Measurements from ENCODE around the gene TMEM270.

The TMEM270 gene

DNA sequence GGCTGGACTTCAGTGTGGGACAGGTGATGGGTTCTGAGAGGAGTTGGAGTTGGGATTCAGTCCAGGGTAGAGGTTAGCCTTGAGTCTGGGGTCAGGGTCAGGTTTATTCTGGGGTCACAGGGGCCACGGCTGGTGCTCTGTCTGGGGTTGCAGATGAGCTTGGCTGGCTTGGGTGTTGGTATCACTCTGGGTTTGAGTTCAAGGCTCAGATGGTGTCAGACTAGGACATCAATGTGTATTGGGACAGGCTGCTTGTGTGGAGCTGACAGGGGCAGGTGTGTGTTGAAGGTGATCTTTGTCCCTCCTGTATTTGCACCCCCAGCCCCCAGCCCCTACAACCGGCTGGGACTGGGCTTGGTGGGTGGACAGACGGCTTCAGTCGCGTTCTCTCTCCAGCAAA, 26.8 kb downstream of the TMEM270 start:
- DNase-seq (ENCODE audit: low spot score): no peak

GRCh38 chr7:73888959-73889358, 28.0 kb downstream of the TMEM270 start:
- DNase-seq (ENCODE audit: low spot score): no peak

GRCh38 chr7:73890555-73891147, 29.7 kb downstream of the TMEM270 start:
- no peak for DNase-seq (ENCODE audit: low spot score)

- DNase-seq (ENCODE audit: low spot score): no peak
Observed at GRCh38 chr7:73891178-73891885, 30.4 kb downstream of the TMEM270 start.

DNA sequence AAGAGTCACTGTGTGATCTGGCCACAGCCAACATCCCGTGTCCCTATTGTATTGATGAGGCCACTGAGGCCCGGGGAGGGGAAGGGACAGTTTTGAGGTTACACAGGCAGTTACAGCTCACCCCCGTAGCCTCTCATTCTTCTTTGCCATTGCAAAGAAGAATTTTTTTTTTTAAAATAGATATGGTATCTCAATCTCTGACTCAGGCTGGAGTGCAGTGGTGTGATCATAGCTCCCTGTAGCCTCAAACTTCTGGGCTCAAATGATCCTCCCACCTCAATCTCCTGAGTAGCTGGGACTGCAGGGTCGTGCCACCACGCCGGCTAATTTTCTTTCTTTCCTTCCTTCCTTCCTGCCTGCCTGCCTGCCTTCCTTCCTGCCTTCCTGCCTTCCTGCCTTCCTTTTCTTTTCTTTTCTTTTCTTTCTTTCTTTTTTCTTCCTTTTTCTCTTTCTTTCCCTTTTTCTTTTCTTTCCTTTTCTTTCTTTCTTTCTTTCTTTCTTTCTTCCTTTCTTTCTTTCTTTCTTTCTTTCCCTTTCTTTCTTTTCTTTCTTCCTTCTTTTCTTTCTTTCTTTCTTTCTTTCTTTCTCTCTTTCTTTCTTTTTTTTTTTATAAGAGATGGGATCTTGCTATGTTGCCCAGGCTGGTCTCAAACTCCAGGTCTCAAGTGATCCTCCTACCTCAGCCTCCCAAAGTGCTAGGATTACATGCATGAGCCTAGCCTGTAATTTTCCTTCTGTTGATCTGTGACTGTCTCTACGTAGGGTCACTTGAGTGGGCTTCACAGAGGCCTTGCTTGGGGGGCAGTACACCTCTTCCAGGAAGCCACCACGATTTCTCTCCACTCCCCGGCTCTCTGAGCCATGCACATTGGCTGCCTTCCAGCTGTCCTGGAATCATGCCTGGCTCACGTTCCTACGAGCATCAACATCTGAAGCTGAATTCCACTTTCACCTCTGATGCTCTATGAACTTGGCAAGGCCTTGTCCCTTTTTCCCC, 31.3 kb downstream of the TMEM270 start:
- no peak for DNase-seq (ENCODE audit: low spot score)

DNA sequence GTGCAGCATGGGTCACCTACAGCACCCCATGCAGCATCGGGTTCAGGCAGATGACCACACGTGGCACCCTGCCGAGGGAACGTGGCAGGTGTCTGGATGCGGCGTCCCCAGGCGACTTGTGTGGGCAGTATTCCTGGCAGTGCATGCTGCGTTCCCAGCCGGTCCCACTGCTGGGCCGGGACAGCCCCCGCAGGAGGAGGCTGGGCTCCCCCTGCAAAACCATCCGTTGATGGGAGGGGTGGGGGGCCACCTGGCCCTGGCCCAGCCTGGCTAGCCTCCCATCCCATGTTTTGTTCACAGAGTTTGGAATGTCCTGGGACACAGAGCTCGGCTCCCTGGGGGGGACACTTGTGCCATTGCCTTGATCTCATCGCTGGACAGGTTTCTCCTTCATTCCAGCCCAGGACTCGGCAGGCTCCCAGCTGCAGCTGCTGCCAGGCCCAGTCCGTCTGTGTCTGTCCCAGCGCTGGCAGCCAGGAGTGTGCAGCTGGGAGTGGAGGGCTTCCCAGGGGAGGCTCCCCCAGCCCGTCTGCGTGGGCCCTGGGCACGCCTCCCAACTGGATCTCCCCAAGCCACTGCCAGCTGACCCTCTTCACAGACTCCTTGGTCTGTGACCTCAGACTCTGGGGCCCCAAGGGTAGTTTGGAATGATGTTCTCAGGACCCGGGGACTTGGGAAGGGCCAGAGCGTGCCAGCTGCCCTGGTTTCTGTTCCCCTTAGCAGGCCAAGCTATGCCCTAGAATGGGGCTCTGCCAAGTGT, 32.6 kb downstream of the TMEM270 start:
- no peak for DNase-seq (ENCODE audit: low spot score)

DNA sequence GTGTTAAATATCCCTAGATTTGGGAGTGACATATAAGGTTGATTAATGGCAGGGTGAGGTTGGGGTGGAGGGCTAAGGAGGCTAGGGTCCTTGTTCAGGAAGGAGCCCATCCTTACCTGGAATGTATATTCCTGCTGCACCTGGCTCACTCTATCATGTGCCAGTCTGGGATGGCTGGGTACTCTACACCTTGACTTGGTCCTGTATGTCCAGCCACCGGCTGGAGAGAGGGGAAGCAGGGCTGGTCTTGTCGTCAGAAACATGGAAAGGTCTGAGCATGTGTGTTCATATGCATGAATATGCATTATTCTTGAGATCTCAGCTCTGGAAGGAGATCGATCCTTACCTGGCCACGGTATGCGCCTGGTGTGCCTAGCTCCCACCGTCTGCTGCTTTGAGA, 33.2 kb downstream of the TMEM270 start:
- DNase-seq (ENCODE audit: low spot score): no peak

- DNase-seq (ENCODE audit: low spot score): no peak
Observed at GRCh38 chr7:73894733-73895551, 34.0 kb downstream of the TMEM270 start.

DNA sequence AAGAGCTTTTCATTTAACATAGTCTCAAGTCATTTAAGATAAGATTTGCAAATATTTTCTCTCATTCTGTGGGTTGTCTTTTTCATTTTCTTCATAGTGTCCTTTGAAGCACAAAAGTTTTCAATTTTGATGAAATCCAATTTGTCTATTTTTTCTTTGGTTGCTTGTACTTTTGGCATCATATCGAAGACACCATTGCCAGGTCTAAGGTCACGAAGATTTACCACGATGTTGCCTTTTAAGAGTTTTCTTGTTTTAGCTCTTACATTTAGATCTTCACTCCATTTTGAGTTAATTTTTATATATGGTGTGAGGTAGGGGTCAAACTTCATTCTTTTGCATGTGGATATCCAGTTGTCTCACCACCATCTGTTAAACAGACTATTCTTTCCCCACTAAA, 34.7 kb downstream of the TMEM270 start:
- DNase-seq (ENCODE audit: low spot score): no peak

- no peak for DNase-seq (ENCODE audit: low spot score)
Observed at GRCh38 chr7:73896454-73896853, 35.5 kb downstream of the TMEM270 start.

DNA sequence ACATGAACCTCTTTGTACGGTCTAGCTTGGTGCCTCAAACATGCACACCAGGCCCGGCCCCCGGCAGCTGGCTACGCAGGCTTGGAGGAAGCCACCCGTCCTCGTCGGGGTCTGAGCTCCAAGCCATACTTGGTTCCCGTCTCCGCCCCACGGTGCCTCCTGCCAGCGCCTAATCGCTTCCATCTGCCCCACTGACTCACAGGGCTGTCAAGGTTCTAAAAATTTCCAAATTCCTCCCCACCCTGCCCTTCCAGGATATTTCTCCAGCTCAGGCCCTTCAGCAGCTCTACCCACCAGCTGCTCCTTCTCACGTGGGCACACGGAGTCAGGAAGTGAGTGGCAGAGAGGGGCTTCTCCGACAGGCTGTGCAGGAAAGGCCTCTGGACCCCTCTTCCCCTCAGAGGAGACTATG, 38.8 kb downstream of the TMEM270 start:
- no peak for DNase-seq (ENCODE audit: low spot score)

- no peak for DNase-seq (ENCODE audit: low spot score)
Observed at GRCh38 chr7:73900286-73900685, 39.3 kb downstream of the TMEM270 start.

- no peak for DNase-seq (ENCODE audit: low spot score)
Observed at GRCh38 chr7:73901231-73901822, 40.4 kb downstream of the TMEM270 start.

DNA sequence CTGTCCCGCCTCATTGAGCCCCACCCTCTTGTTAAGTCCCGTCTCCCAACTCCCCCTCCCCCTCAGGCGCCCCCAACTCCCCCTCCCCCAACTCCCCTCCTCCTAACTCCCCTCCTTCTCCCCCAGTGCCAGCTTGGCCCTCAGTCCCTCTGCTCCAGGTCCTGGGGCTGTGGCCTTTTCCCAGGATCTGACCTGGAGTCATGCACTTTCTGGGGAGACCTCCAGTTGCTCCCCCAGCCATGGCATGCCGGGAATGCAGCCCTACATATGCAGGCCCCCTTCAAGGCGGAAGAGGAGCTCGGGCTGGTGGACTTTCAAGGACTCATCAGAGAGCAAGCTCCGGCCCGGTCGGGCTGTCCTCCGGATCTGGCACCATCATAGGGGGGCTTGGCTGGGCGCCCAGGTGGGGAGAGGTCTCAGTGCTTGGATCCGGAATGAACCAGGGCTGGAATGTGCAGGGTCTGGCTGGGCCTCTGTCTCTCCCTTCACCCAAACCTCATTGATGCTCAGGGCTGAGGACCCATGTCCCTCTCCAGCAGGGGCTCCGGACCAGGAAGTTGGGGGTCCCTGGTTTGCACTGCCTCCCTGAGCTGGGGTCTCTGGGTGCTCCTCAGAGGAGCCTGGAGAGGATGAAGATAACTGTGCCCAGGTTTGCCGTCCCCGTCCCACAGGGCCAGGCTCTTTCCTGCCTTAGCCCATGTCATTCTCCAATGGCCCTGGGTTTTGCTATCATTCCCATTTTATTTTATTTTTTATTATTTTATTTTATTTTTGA, 41.1 kb downstream of the TMEM270 start:
- no peak for DNase-seq (ENCODE audit: low spot score)

DNA sequence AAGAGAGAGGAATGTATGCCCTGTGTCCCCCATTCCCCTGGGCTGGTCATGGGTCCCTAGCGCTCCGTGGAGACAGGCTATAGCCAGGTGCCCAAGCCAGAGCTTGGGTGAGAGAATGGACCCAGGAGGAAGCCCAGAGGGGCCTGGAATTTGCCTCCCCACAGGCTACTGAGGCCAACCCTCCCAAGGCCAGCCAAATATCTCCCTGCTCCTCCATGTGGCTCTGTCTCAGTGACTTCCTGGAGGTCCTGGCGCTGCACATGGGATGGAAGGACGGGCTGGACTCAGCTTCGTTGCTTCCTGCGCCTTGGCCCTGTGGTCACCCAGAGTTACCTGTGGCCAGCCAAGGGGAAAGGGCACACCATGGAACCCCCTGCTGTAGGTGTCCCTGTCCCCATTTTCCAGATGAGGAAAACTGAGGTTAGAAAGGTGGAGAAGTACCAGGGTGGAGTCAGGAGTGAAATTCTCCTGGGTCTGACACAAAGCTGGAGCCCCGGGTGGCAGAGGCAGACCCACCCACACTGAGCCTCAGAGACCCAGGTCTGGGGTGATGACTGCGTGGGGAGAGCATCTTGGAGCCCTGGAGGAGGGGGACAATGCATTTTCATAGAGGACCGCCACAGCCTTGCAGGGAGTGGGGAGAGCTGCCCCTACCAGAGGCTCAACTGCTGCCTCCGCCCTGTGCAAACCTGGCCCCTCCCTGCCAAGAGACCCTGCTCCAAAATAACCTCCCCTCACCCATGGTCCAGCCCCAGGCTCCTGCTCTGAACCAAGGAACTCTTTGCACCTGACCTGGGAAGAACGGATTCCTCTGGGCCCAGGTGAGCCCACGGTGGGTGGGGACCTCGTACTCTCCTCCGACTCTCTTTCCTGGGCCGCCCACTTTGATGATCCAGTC, 42.6 kb downstream of the TMEM270 start:
- no peak for DNase-seq (ENCODE audit: low spot score)

GRCh38 chr7:73904219-73905137, 43.5 kb downstream of the TMEM270 start:
- no peak for DNase-seq (ENCODE audit: low spot score)

DNA sequence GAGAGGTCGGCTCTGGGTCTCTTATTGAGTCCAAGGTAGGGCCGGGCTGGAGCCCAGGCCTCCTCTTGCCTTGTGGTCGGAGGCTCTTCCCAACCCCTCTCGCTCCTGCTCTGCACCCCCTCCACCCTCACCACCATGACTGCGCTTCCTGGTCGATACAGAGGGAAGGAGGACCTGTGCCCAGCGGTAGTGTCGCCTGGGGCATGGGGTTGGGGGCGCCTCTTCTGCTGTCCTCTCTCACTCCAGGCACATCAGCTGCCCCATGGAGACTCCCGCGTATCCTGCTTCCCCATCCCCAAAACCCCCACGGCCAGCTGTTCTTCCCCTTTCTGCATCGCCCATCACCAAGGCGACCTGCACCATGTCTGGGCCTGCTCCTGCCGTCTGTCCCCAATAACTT, 44.4 kb downstream of the TMEM270 start:
- no peak for DNase-seq (ENCODE audit: low spot score)

DNA sequence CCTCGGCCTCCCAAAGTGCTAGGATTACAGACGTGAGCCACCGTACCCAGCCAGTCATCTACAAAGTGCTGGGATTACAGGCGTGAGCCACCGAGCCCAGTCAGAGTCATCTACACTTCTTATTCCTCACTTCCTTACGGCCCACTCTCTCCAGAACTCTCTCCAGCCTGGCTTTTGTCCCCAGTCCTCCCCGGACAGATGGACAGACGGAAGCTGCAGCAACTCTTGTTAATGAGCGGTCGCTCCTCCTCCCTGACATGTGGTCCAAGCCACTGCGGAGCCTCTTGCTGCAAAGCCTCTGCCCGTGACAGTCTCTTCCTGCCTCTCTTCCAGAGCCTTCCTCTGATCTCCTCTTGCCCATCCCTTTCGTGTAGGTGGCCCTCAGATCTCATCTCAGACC, 45.9 kb downstream of the TMEM270 start:
- no peak for DNase-seq (ENCODE audit: low spot score)
